Ishikawa (cell line): ENCODE data around the gene NOS1AP.

Source experiments
- CEBPB ChIP-seq: IDR thresholded peaks from 2 replicates; pipeline ENCODE4 v1.6.1; 2012
- CREB1 ChIP-seq: IDR thresholded peaks from 2 replicates; pipeline ENCODE4 v1.6.1; 2012; ENCODE audit warnings: low read depth
- EGR1 ChIP-seq: IDR thresholded peaks from 2 replicates; pipeline ENCODE4 v1.6.1; 2012
- EP300 ChIP-seq: IDR thresholded peaks from 2 replicates; pipeline ENCODE4 v1.6.1; 2012; ENCODE audit warnings: borderline replicate concordance
- FOXM1 ChIP-seq: IDR thresholded peaks from 2 replicates; pipeline ENCODE4 v1.6.1; 2012; ENCODE audit warnings: low read depth, borderline replicate concordance
- NFIC ChIP-seq: IDR thresholded peaks from 2 replicates; pipeline ENCODE4 v1.6.1; 2012
- RAD21 ChIP-seq: IDR thresholded peaks from 2 replicates; pipeline ENCODE4 v1.6.1; 2012; ENCODE audit warnings: low read depth
- TAF1 ChIP-seq: IDR thresholded peaks from 2 replicates; pipeline ENCODE4 v1.6.1; 2012; ENCODE audit warnings: low read depth, mild to moderate bottlenecking
- TCF12 ChIP-seq: IDR thresholded peaks from 2 replicates; pipeline ENCODE4 v1.6.1; 2012; ENCODE audit warnings: low read depth
- TEAD4 ChIP-seq: IDR thresholded peaks from 2 replicates; pipeline ENCODE4 v1.6.1; 2012
- YY1 ChIP-seq: IDR thresholded peaks from 2 replicates; pipeline ENCODE4 v1.6.1; 2012; ENCODE audit warnings: low read depth
- ZBTB7A ChIP-seq: IDR thresholded peaks from 2 replicates; pipeline ENCODE4 v1.6.1; 2012; ENCODE audit warnings: low read depth
- TF ChIP-seq, protein P1 (sequence below): IDR thresholded peaks from 2 replicates; pipeline ENCODE4 v1.6.1; 2012; ENCODE audit warnings: low read depth, mild to moderate bottlenecking
- TF ChIP-seq, protein P2 (sequence below): IDR thresholded peaks from 2 replicates; pipeline ENCODE4 v1.6.1; 2012
- TF ChIP-seq, protein P3 (sequence below): IDR thresholded peaks from 2 replicates; pipeline ENCODE4 v1.6.1; 2012

Gene NOS1AP

DNA sequence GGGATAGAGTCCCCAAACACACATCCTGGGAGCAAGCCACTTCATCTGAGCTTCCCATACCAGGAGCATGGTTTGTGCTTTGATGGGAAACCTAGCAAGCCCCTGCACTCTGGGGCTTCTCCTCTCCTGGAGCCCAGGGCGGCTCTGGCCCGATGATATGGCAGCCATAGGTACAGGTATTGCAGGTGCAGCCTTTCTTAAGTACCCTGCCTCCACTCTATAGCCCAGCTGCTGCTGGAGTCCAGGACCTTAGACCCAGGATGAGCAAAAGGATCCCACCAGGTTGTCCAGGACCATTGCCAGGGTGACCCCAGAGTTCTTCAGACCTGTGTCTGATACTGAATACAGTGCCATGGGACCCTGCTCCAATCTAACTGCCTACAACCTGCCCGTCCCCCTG, 316.2 kb downstream of the NOS1AP start:
- TF ChIP-seq TAF1 (no peak), ZBTB7A (no peak), EP300 (no peak), EGR1 (no peak), FOXM1 (no peak), YY1 (no peak), CREB1 (no peak), TCF12 (no peak), RAD21 (no peak), CEBPB (no peak), NFIC (no peak), TEAD4 (no peak)
- TF ChIP-seq, protein P1, sequence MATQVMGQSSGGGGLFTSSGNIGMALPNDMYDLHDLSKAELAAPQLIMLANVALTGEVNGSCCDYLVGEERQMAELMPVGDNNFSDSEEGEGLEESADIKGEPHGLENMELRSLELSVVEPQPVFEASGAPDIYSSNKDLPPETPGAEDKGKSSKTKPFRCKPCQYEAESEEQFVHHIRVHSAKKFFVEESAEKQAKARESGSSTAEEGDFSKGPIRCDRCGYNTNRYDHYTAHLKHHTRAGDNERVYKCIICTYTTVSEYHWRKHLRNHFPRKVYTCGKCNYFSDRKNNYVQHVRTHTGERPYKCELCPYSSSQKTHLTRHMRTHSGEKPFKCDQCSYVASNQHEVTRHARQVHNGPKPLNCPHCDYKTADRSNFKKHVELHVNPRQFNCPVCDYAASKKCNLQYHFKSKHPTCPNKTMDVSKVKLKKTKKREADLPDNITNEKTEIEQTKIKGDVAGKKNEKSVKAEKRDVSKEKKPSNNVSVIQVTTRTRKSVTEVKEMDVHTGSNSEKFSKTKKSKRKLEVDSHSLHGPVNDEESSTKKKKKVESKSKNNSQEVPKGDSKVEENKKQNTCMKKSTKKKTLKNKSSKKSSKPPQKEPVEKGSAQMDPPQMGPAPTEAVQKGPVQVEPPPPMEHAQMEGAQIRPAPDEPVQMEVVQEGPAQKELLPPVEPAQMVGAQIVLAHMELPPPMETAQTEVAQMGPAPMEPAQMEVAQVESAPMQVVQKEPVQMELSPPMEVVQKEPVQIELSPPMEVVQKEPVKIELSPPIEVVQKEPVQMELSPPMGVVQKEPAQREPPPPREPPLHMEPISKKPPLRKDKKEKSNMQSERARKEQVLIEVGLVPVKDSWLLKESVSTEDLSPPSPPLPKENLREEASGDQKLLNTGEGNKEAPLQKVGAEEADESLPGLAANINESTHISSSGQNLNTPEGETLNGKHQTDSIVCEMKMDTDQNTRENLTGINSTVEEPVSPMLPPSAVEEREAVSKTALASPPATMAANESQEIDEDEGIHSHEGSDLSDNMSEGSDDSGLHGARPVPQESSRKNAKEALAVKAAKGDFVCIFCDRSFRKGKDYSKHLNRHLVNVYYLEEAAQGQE, result no peak
- TF ChIP-seq, protein P2, sequence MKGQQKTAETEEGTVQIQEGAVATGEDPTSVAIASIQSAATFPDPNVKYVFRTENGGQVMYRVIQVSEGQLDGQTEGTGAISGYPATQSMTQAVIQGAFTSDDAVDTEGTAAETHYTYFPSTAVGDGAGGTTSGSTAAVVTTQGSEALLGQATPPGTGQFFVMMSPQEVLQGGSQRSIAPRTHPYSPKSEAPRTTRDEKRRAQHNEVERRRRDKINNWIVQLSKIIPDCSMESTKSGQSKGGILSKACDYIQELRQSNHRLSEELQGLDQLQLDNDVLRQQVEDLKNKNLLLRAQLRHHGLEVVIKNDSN, result no peak
- TF ChIP-seq, protein P3, sequence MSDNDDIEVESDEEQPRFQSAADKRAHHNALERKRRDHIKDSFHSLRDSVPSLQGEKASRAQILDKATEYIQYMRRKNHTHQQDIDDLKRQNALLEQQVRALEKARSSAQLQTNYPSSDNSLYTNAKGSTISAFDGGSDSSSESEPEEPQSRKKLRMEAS, result no peak

DNA sequence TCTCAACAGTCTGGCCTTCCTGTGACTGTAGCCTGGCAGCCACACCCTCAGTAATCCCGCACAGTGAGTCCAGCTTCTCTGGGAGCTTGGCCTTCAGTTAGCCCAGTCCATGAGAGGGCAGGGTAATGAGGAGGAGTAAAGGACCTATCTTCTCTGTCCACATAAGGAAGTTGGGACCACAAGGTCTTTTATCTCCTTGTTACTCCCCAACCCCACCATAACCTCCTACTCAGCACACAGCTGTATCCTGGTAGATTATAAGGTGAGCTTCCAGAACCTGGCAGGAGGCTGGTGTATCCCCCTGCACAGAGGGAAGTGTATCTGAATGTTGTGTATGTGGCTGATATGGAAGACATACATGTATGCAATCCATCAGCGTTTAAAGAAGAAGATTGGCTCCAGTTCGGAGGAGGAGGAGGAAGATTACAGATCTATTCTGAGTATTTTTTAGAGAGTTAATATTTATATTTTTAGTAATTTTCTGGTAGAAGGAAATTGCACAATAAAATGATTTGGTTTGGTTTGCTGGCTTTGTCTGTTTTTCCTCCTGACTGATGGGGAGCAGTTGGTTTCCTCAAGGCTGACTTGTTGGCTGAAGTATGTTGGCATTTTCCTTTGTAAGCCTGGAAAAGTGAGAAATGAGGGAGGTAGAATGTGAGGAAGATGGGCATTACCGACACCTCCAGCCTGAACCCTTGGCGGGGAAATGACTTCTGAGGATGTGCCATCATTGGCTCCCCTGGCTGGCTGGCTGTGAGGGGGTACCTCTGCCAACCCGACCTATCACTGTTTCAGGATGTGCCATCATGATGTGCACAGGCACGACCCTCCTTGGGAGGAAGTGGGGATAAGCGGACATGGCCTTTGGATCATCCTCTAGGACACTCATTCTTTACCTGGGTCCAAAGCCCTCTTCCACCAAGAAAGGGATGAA, 317.1 kb downstream of the NOS1AP start:
- TF ChIP-seq ZBTB7A (no peak), EGR1 (no peak), CREB1 (no peak), FOXM1 (no peak), TAF1 (no peak), RAD21 (no peak), YY1 (no peak), TCF12 (no peak)
- TF ChIP-seq, protein P3, result no peak
- TF ChIP-seq, protein P1, result no peak
- TF ChIP-seq, protein P2, result no peak

DNA sequence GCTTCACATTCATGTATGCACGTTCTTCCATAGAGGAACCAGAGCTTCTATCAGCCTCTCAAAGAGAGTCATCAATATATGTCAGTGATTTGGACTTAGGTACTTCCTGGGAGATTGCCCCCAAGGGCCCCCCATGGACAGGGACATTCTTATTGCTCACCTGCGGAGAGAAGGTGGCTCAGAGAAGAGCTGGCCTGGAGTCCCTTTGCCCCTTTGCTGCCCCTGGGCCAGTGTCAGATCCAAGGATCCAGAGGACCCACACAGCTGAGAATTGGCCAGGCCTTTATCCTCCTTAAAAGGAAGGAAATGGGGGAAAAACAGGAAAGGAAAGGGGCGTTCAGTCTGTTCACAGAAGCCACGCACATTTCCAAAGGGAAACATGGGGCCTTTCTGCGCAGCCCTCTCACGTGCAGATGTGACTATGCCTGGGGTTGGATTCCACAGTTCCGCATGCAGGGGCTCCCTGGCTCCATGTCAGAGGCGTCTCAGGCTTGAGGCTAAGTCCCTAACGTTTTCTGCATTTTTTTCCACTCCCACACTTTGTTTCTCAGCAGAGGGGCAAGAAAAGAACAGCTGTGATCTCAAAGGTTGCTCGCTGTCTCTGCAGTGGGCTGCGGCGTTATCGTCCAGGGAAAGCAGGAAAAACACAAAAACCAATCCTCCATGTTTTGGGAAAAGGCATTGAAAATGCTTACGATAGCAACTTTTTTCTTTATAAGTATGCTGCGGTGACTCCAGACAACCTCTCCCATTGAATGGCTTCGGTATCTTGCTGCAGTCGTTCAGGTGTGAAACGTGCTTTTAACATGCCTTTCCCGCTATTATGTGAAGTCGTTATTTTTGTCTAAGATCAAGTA, 318.0 kb downstream of the NOS1AP start:
- TF ChIP-seq, protein P3, result no peak
- TF ChIP-seq YY1 (no peak), CEBPB (no peak), RAD21 (no peak), TCF12 (no peak), ZBTB7A (no peak)

DNA sequence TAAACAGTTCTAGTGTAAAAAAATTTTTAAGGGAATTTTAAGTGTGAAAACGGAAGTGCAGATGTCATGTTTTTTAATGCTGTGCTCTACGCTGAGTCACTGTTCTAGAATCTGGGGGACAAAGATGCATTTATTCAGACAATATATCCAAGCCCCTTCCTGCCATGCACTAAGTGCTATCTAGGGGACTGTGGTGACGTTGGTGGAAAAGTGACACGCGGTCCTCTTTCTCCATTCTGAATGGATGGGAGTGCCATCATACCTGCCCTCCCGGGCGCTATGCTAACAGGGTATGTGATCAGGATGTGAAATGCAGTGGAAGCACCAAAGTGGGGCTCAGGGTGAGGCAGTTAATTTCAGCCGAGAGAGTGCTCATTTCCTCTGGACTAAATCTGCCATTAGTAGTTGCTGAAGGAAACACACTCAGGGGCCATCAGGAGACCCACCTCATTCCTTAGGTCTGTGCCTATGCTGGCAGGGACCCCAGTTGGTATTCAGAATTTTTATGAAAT, 318.6 kb downstream of the NOS1AP start:
- TF ChIP-seq, protein P2, result no peak
- TF ChIP-seq CEBPB, result no peak
- TF ChIP-seq, protein P1, result no peak
- no peak for TF ChIP-seq ZBTB7A
- no peak for TF ChIP-seq CREB1
- TF ChIP-seq FOXM1, result no peak
- TF ChIP-seq EGR1, result no peak
- TF ChIP-seq, protein P3, result no peak
